ENCODE measurements around the gene ZNF491. TPM values are rescaled to one million over a fixed set of nuclear protein-coding genes. Genes with fewer than 3 reads are reported as not detected.
"Not testable (repeated sequence)": the region's sequence is repeated elsewhere in the genome, so short reads cannot be mapped to it uniquely, and the experiment has no call there.

Gene ZNF491
- total RNA-seq: 1 to 10 TPM in 1 of 2 donors, under 1 TPM in 1; 0.46 to 2.4 TPM

DNA sequence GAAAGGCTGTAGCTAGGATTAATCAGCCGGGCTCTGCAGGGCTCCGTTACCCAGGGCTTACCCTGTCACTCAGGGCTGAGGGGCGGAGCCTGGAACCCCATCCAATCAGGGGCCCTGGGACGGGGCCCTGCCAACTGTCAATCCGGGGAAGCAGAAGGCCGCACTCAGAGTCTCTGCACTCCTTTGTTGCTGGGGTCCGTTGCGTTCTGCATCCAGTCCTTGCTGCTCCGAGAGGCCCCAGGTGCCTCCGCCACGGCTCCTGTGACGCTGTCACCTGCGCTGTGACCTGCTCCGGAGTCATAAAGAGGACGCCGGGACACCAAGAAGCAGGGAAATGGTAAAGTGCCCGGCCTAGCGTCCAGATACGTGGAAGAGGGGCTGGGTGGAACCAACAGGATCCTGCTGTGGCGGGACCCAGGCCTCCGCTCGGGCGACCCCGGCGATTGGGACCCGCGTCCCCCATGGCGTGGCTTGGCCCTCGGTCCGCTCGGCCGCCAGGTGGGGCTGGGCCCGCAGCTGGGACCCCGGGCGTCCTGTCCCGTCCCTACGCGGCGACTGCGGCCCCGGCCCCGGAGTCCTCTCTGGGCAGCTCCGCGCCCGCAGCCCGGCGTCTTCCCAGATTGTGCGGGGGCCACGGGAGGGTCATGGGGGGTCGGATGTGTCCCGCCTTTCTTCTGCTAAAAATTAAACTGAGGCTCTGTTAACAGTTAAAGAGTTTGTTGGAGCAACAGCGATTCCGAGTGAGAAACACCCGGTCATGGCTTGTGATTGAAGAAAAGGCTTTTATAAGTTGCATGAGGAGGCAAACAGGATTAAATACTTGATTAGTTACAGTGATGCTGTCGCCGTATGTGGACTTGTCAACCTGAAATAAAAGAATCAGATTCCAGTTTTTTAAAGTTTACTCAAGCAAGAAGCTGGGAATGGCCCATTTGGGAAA, at the start of gene ZNF491:
Gene ZNF491, plus strand, starts transcription at position 133 of the 940 bp plus-strand sequence. CDS start 7,431 bp downstream, outside the sequence.
- Mint-ChIP-seq H3K27ac (no peak within 1 kb of the TSS), H3K9me3 (peaks cover 6% of the 10 kb centered on the region in 2 donors), H3K4me1 (ENCODE audit: low read depth) (peaks cover 11% of the 10 kb centered on the region), H3K27me3 (ENCODE audit: low read depth) (no peaks in the 10 kb centered on the region), H3K36me3 (ENCODE audit: insufficient read depth in 2 of 2) (peaks cover 5 to 9% of the 10 kb centered on the region in 2 donors), H3K4me3 (peak within 1 kb of the TSS; percentile 89 to 97)
- ATAC-seq (replicated peaks in 1 of 2) (peak; percentile 99), DNase-seq (peak; percentile 86 to 93)

DNA sequence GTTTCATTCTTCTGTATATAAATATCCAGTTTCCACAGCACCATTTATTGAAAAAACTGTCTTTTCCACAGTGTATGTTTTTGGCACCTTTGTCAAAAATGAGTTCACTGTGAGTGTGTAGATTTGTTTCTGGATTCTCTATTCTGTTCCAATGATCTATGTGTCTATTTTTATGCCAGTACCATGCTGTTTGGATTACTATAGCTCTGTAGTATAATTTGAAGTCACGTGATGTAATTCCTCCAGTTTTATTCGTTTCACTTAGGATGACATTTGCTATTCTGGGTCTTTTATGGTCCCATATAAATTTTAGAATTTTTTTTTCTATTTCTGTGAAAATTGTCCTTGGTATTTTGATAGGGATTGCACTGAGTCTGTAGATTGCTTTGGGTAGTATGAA, 48.6 kb upstream of the ZNF491 start:
- H3K9me3 Mint-ChIP-seq: peaks cover 19 to 22% of the 10 kb centered on the region in 2 donors
- no peak for DNase-seq
- ATAC-seq (replicated peaks in 1 of 2): no peak
- peaks cover 17 to 26% of the 10 kb centered on the region in 2 donors for H3K36me3 Mint-ChIP-seq (ENCODE audit: insufficient read depth in 2 of 2)
- no peak overlapping the region for H3K4me3 Mint-ChIP-seq
- H3K27me3 Mint-ChIP-seq (ENCODE audit: low read depth): peaks cover 4% of the 10 kb centered on the region
- no peaks in the 10 kb centered on the region for H3K4me1 Mint-ChIP-seq (ENCODE audit: low read depth)
- H3K27ac Mint-ChIP-seq: no peak overlapping the region

DNA sequence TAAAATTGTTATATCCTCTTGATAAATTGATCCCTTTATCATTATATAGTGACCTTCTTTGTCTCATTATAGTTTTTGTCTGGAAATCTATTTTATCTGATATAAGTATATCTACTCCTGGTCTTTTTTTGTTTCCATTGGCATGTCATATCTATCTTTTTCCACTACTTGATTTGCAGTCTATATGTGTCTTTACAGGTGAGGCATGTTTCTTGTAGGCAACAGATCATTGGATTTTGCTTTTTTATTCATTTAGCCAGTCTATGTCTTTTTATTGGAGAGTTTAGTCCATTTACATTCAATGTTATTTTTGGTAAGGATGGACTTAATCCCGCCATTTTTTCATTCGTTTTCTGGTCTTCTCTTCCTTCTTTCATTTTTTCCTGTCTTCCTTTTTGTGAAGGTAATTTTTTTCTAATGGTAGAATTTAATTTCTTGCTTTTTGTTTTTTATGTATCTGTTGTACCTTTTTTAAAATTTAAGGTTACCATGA, 46.0 kb upstream of the ZNF491 start:
- Mint-ChIP-seq H3K27me3 (ENCODE audit: low read depth) (peaks cover 4% of the 10 kb centered on the region), H3K4me3 (no peak overlapping the region), H3K9me3 (peaks cover 25 to 30% of the 10 kb centered on the region in 2 donors), H3K4me1 (ENCODE audit: low read depth) (no peaks in the 10 kb centered on the region), H3K36me3 (ENCODE audit: insufficient read depth in 2 of 2) (peaks cover 22 to 32% of the 10 kb centered on the region in 2 donors), H3K27ac (no peak overlapping the region)
- DNase-seq (no peak), ATAC-seq (replicated peaks in 1 of 2) (no peak)

DNA sequence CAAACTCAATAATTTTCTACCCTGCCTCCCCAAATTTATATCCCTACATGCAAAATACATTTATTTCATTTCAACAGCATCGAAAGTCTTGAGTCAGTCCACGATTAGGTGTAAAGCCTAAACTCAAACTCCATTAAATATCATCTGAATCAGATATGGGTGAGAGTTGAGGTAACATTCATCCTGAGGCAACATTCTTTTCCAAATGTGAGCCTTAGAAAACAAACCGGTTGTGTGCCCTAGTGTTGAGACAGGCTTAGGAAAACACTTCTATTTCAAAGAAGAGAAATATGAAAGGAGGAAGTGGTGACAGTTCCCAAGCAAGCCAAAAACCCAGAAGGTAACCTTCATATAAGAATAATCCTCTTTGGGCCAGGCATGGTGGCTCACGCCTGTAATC, 43.7 kb upstream of the ZNF491 start:
- DNase-seq: no peak
- H3K4me3 Mint-ChIP-seq: no peak overlapping the region
- peaks cover 23 to 27% of the 10 kb centered on the region in 2 donors for H3K9me3 Mint-ChIP-seq
- H3K27me3 Mint-ChIP-seq (ENCODE audit: low read depth): peaks cover 10% of the 10 kb centered on the region
- no peak overlapping the region for H3K27ac Mint-ChIP-seq
- H3K4me1 Mint-ChIP-seq (ENCODE audit: low read depth): no peaks in the 10 kb centered on the region
- ATAC-seq (replicated peaks in 1 of 2): no peak
- peaks cover 20 to 27% of the 10 kb centered on the region in 2 donors for H3K36me3 Mint-ChIP-seq (ENCODE audit: insufficient read depth in 2 of 2)

DNA sequence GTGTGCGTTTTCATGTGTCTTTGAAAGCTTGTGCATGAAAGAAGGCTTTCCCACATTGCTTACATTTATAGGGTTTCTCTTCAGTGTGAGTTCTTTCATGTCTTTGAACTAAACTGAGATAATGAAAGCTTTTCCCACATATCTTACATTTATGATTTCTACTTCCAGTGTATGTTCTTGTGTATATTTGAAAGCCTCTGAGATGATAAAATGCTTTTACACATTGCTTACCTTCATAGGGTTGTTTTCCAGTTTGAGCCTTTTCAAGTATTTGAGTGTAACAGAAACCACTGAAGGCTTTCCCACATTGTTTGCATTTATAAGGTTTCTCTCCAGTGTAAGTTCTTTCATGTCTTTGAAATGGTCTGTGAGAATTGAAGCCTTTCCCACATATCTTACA, 41.4 kb upstream of the ZNF491 start:
- no peak overlapping the region for H3K4me3 Mint-ChIP-seq
- ATAC-seq (replicated peaks in 1 of 2) (no peak), DNase-seq (no peak)
- peaks cover 17 to 22% of the 10 kb centered on the region in 2 donors for H3K36me3 Mint-ChIP-seq (ENCODE audit: insufficient read depth in 2 of 2)
- peaks cover 14% of the 10 kb centered on the region for H3K27me3 Mint-ChIP-seq (ENCODE audit: low read depth)
- no peak overlapping the region for H3K27ac Mint-ChIP-seq
- peaks cover 18 to 29% of the 10 kb centered on the region in 2 donors for H3K9me3 Mint-ChIP-seq
- no peaks in the 10 kb centered on the region for H3K4me1 Mint-ChIP-seq (ENCODE audit: low read depth)

DNA sequence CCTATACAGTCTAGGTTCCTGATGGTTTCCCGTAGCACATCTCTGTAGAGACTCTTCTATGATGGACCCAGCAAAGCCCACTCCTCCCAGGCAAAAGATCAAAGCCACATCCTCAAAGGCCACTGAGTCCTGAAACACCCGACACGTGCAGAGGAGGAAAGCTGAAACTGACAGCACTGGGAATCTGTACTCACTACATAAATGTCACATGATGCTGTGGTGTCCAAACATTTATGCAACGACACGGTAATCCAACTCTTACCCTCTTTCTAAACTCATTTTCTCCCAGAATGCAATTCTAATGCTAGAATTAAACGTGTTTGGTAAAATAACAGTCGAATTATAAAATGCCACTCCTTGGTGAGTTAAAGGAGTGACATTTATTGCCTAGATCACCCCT, 38.5 kb upstream of the ZNF491 start:
- Mint-ChIP-seq H3K27me3 (ENCODE audit: low read depth) (peaks cover 9% of the 10 kb centered on the region), H3K36me3 (ENCODE audit: insufficient read depth in 2 of 2) (peaks cover 17 to 20% of the 10 kb centered on the region in 2 donors), H3K9me3 (peaks cover 15 to 29% of the 10 kb centered on the region in 2 donors), H3K27ac (no peak overlapping the region), H3K4me1 (ENCODE audit: low read depth) (no peaks in the 10 kb centered on the region), H3K4me3 (no peak overlapping the region)
- DNase-seq (no peak), ATAC-seq (replicated peaks in 1 of 2) (no peak)

DNA sequence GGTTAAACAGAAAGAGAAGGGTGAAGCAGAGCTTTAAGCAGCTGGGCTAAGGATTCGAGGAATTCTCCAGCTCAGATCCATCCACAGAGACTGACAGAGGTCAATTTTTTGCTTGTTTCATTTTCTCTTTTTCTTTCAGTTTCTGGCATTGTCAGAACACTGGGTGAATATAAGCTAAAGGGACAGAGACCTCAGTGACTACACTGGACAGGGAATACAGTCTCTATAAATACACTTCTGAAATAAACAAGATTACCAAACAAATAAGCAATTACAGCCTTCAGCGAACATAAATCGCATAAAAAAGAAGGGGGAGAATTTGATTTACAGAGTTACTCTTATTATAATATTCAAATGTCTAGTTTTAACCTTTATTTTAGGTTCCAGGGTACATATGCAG, 35.2 kb upstream of the ZNF491 start:
- ATAC-seq (replicated peaks in 1 of 2) (no peak), DNase-seq (no peak)
- Mint-ChIP-seq H3K4me1 (ENCODE audit: low read depth) (peaks cover 5% of the 10 kb centered on the region), H3K36me3 (ENCODE audit: insufficient read depth in 2 of 2) (peaks cover 15 to 18% of the 10 kb centered on the region in 2 donors), H3K9me3 (peaks cover 12 to 16% of the 10 kb centered on the region in 2 donors), H3K27me3 (ENCODE audit: low read depth) (peaks cover 9% of the 10 kb centered on the region), H3K4me3 (no peak overlapping the region), H3K27ac (no peak overlapping the region)

DNA sequence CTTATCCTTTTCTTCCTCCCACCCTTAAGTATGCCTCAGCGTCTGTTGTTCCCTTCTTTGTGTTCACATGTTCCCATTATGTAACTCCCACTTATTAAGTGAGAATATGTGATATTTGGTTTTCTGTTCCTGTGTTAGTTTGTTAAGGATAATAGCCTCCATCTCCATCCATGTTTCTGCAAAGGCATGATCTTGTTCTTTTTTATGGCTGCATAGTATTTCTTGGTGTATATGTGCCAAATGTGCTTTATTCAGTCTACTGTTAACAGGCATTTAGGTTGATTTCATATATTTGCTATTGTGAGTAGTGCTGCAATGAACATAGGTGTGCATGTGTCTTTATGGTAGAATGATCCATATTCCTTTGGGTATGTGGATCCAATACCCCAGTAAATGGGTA, 34.7 kb upstream of the ZNF491 start:
- peaks cover 12 to 16% of the 10 kb centered on the region in 2 donors for H3K9me3 Mint-ChIP-seq
- no peak overlapping the region for H3K27ac Mint-ChIP-seq
- H3K27me3 Mint-ChIP-seq (ENCODE audit: low read depth): peaks cover 9% of the 10 kb centered on the region
- ATAC-seq (replicated peaks in 1 of 2) (no peak), DNase-seq (no peak)
- peaks cover 10% of the 10 kb centered on the region for H3K4me1 Mint-ChIP-seq (ENCODE audit: low read depth)
- no peak overlapping the region for H3K4me3 Mint-ChIP-seq
- H3K36me3 Mint-ChIP-seq (ENCODE audit: insufficient read depth in 2 of 2): peaks cover 17 to 21% of the 10 kb centered on the region in 2 donors

DNA sequence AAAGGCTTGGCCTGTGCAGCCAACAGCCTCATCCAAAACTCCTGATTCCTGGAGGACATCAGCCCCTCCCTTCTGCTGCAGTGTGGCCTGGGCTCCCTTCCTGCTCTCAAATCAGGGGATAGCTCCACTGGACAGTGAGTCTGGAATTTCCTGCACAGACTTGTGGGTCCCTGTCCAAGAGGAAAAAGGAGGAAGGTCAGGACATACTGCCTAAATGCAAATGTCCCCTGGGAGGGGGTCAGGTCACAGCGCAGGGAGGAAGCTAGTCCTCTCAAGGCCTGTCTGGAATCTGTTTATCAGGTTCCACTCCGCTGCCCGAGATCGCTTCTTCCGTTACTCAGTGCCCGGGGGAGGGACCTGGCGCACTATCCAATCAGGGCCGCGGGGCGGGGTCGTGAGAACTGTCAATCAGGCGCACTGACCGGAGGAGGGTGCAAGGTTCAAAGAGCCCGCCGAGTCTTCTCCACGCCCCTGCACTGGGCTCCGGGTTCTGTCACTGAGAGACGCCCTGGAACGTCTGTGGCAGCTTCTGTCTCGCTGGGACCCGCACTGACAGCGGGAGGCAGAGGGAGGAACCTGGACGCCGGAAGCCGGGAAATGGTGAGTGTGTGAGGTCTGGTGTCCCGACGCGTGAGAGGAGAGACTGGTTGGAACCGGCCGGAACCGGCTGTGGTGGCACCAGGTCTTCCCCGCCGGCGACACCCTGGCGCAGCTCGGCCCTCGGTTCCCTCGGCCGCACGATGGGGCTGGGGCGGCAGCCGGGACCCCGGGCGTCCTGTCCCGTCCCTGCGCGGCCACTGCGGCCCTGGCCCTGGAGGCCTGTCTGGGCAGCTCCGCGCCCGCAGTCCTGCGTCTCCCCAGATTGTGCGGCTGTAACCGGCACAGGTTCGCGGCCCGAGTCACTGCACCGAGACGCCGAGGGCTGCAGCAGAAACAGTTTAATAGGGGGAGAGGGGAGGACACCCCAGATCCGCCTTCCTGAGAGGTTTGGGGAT, 31.4 kb upstream of the ZNF491 start, which contains the start of gene ZNF441:
Gene ZNF441, plus strand, starts transcription at position 404 of the 995 bp plus-strand sequence. Its CDS starts 194 bp downstream, at position 598.
- peak within 1 kb of the TSS; percentile 95 to 98 for H3K4me3 Mint-ChIP-seq
- H3K27me3 Mint-ChIP-seq (ENCODE audit: low read depth): no peaks in the 10 kb centered on the region
- peaks cover 18 to 25% of the 10 kb centered on the region in 2 donors for H3K9me3 Mint-ChIP-seq
- peak; percentile 97 to 98 for ATAC-seq (replicated peaks in 1 of 2)
- peak; percentile 95 to 96 for DNase-seq
- peaks cover 27 to 33% of the 10 kb centered on the region in 2 donors for H3K36me3 Mint-ChIP-seq (ENCODE audit: insufficient read depth in 2 of 2)
- peak within 1 kb of the TSS; percentile 84 for H3K27ac Mint-ChIP-seq
- H3K4me1 Mint-ChIP-seq (ENCODE audit: low read depth): peaks cover 15% of the 10 kb centered on the region

DNA sequence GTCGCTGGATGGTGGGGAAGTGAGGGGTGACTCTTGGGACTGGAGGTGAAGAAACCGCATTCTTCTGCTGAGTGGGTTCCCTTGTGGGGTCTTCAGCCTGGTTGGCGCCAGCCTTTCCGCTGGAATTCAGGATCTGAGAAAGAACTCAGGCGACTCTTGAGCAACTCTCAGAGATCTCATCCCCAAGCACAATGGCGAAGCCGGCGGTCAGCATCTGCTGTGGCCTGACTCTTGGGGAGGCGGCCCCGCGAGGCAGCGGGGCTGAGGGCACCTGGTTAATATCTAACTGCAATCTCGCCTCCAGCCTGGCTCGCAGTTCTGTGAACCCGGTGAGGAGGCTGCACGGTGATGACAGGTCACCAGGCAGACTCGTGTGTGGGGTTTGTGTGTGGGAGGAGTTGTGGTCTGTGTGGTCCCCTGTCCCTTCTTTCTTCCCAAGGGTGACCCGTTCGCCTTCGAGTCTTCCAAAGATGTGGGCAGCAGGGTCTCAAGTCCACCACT, 30.6 kb upstream of the ZNF491 start:
- Mint-ChIP-seq H3K4me3 (peak overlapping the region; percentile 95 to 98), H3K4me1 (ENCODE audit: low read depth) (peaks cover 15% of the 10 kb centered on the region), H3K36me3 (ENCODE audit: insufficient read depth in 2 of 2) (peaks cover 31 to 37% of the 10 kb centered on the region in 2 donors), H3K9me3 (peaks cover 21 to 30% of the 10 kb centered on the region in 2 donors), H3K27ac (no peak overlapping the region), H3K27me3 (ENCODE audit: low read depth) (no peaks in the 10 kb centered on the region)
- DNase-seq: peak; percentile 26 to 36
- ATAC-seq (replicated peaks in 1 of 2): no peak

DNA sequence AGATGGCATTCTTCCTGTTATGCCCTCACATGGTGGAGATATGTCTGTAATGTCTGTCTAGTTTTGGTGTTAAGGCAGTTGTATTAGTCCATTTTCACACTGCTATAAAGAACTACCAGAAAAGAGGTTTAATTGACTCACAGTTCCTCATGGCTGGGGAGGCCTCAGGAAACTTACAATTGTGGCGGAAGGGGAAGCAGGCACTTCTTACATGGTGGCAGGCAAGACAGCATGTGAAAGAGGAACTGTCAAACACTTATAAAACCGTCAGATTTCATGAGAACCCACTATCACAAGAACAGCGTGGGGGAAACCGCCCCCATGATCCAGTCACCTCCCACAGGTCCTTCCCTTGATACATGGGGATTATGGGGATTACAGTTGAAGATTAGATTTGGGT, 28.3 kb upstream of the ZNF491 start:
- H3K4me3 Mint-ChIP-seq: no peak overlapping the region

DNA sequence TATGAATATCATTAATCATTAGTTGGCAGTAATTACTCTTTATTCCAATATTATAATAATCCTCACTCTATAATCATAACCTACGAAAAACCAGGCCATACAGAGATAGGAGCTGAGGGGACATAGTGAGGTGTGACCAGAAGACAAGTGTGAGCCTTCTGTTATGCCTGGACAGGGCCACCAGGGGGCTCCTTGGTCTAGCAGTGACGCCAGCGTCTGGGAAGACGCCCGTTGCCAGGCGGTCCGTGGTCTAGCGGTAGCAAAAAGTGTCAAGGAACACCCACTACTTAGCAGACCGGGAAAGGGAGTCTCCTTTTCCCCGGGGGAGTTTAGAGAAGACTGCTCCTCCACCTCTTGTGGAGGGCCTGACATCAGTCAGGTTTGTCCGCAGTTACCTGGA, 26.8 kb upstream of the ZNF491 start:
- not testable (repeated sequence) for ATAC-seq (replicated peaks in 1 of 2); H3K4me3 Mint-ChIP-seq; DNase-seq; H3K27me3 Mint-ChIP-seq (ENCODE audit: low read depth); H3K27ac Mint-ChIP-seq
- Mint-ChIP-seq H3K36me3 (ENCODE audit: insufficient read depth in 2 of 2) (peaks cover 31 to 56% of the 10 kb centered on the region in 2 donors), H3K4me1 (ENCODE audit: low read depth) (peaks cover 15% of the 10 kb centered on the region), H3K9me3 (peaks cover 17 to 21% of the 10 kb centered on the region in 2 donors)

More for the DNA sequence above, 28.3 kb upstream of the ZNF491 start:
- ATAC-seq (replicated peaks in 1 of 2) (no peak), DNase-seq (no peak)
- peaks cover 21 to 23% of the 10 kb centered on the region in 2 donors for H3K9me3 Mint-ChIP-seq
- H3K27me3 Mint-ChIP-seq (ENCODE audit: low read depth): no peaks in the 10 kb centered on the region
- H3K4me1 Mint-ChIP-seq (ENCODE audit: low read depth): peaks cover 15% of the 10 kb centered on the region
- H3K36me3 Mint-ChIP-seq (ENCODE audit: insufficient read depth in 2 of 2): peaks cover 32 to 55% of the 10 kb centered on the region in 2 donors
- no peak overlapping the region for H3K27ac Mint-ChIP-seq

Measured in activated T-cell treated with anti-CD3 and anti-CD28 coated beads, Interleukin-2, amount 50 U/mL, for 72 hours (primary cell).